Measurements from ENCODE around the gene CDCA8.

CDCA8 gene

GRCh38 chr1:37714689-37715088 lies 22.4 kb downstream of the CDCA8 start:
- DNase-seq (ENCODE audit: low spot score): no peak
- Mint-ChIP-seq H3K4me3 (no peak overlapping the region), H3K4me1 (ENCODE audit: low read depth) (no peaks in the 10 kb centered on the region), H3K27me3 (ENCODE audit: low read depth) (no peaks in the 10 kb centered on the region), H3K27ac (no peak overlapping the region), H3K36me3 (ENCODE audit: low read depth) (peaks cover 8% of the 10 kb centered on the region), H3K9me3 (no peaks in the 10 kb centered on the region)

GRCh38 chr1:37716321-37716720 lies 24.0 kb downstream of the CDCA8 start:
- no peaks in the 10 kb centered on the region for H3K4me1 Mint-ChIP-seq (ENCODE audit: low read depth)
- H3K36me3 Mint-ChIP-seq (ENCODE audit: low read depth): peaks cover 4% of the 10 kb centered on the region
- no peaks in the 10 kb centered on the region for H3K9me3 Mint-ChIP-seq
- H3K4me3 Mint-ChIP-seq: no peak overlapping the region
- H3K27ac Mint-ChIP-seq: no peak overlapping the region
- no peaks in the 10 kb centered on the region for H3K27me3 Mint-ChIP-seq (ENCODE audit: low read depth)
- DNase-seq (ENCODE audit: low spot score): no peak

DNA sequence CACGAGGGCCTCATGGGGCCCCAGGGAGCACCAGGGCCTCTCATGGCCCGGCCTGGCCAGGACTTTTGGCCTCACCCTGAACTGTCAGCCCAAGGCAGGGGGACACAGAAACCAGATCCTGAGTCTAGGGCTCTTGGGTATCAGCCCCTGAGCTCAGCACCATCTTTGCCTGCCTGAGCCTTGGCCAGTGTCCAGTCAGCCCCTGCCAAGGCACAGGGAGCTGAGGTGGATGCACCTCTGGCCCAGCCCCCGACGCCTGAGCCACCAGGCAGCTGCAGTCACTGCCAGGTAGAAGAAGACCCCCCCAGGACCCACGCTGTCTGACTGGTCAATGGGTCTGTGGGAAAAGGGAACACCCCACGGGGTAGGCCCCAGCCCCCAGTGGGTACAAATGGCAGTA lies 25.3 kb downstream of the CDCA8 start:
- no peaks in the 10 kb centered on the region for H3K27me3 Mint-ChIP-seq (ENCODE audit: low read depth)
- H3K27ac Mint-ChIP-seq: no peak overlapping the region
- H3K4me1 Mint-ChIP-seq (ENCODE audit: low read depth): no peaks in the 10 kb centered on the region
- H3K4me3 Mint-ChIP-seq: no peak overlapping the region
- DNase-seq (ENCODE audit: low spot score): no peak
- H3K36me3 Mint-ChIP-seq (ENCODE audit: low read depth): no peaks in the 10 kb centered on the region
- no peaks in the 10 kb centered on the region for H3K9me3 Mint-ChIP-seq

DNA sequence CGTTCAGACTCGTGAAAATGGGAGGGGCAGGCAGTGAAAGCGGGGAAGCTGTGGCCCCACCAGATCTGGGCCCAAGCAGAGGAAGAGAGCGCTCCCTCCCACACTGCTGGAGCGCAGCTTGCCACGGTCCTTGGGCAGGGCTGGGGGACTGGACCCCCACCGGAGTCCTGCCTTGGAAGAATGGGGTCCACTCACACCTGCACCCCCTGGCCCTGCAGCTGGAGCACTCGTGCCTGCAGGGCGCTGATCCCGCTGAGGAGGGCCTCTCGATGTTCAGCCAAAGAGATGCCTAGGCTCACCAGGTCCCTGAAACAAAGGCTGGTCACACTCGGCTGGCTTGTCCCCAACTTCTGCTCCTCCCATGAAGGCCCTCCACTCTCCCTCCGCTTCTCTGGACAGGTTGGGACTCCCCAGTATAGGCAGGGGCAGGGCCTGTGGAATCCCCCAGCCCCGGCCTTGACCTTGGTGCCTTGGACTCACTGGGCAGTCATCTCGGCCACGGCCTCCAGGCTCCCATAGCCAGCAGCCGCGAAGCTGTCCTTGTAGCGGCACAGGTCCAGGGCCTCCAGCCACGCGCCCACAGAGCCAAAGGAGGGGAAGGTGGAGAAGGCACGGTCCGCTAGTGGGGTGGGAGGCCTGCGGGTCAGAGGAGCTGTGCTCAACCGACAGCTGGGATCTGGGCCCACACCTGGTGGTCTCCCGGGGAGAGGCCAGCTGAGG lies 26.0 kb downstream of the CDCA8 start:
- no peaks in the 10 kb centered on the region for H3K36me3 Mint-ChIP-seq (ENCODE audit: low read depth)
- H3K4me3 Mint-ChIP-seq: no peak overlapping the region
- no peak overlapping the region for H3K27ac Mint-ChIP-seq
- H3K27me3 Mint-ChIP-seq (ENCODE audit: low read depth): no peaks in the 10 kb centered on the region
- H3K4me1 Mint-ChIP-seq (ENCODE audit: low read depth): no peaks in the 10 kb centered on the region
- DNase-seq (ENCODE audit: low spot score): no peak
- no peaks in the 10 kb centered on the region for H3K9me3 Mint-ChIP-seq

DNA sequence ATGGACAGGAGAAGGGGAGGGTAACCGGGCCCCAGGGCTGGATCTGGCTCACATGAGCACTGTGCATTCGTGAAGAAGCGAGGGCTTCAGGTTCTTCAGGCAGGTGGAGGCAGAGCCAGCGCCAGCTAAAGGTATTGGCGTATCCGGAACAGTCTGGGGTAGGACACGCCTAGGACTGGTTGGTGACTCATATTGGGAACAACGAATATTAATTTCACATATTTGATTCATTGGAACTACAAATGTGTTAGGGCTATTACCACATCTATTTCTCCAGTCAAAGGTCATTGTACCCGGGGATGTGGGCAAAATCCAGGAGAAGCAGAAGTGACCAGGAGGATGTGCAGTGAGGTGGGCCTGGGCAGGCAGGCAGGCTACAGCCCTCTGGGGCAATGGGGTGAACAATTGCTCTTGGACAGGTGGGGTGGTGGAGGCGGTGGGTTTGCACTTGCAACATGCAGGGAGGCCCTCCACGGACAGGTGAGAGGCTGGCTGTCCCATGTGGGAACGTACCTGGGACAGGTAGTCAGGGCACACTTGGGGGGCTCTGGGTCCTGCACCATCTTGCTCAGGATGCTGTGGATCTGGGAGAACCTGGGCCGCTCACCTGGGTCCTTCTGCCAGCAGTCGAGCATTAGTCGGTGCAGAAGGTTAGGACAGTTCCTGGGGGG lies 26.7 kb downstream of the CDCA8 start:
- peaks cover 2% of the 10 kb centered on the region for H3K27me3 Mint-ChIP-seq (ENCODE audit: low read depth)
- no peaks in the 10 kb centered on the region for H3K9me3 Mint-ChIP-seq
- no peaks in the 10 kb centered on the region for H3K36me3 Mint-ChIP-seq (ENCODE audit: low read depth)
- no peak overlapping the region for H3K27ac Mint-ChIP-seq
- H3K4me3 Mint-ChIP-seq: no peak overlapping the region
- no peaks in the 10 kb centered on the region for H3K4me1 Mint-ChIP-seq (ENCODE audit: low read depth)
- no peak for DNase-seq (ENCODE audit: low spot score)

- Mint-ChIP-seq H3K27me3 (ENCODE audit: low read depth) (peaks cover 3% of the 10 kb centered on the region), H3K4me1 (ENCODE audit: low read depth) (no peaks in the 10 kb centered on the region), H3K36me3 (ENCODE audit: low read depth) (no peaks in the 10 kb centered on the region), H3K4me3 (no peak overlapping the region), H3K27ac (no peak overlapping the region), H3K9me3 (no peaks in the 10 kb centered on the region)
- no peak for DNase-seq (ENCODE audit: low spot score)
Measured at GRCh38 chr1:37719572-37720195, 27.4 kb downstream of the CDCA8 start.

DNA sequence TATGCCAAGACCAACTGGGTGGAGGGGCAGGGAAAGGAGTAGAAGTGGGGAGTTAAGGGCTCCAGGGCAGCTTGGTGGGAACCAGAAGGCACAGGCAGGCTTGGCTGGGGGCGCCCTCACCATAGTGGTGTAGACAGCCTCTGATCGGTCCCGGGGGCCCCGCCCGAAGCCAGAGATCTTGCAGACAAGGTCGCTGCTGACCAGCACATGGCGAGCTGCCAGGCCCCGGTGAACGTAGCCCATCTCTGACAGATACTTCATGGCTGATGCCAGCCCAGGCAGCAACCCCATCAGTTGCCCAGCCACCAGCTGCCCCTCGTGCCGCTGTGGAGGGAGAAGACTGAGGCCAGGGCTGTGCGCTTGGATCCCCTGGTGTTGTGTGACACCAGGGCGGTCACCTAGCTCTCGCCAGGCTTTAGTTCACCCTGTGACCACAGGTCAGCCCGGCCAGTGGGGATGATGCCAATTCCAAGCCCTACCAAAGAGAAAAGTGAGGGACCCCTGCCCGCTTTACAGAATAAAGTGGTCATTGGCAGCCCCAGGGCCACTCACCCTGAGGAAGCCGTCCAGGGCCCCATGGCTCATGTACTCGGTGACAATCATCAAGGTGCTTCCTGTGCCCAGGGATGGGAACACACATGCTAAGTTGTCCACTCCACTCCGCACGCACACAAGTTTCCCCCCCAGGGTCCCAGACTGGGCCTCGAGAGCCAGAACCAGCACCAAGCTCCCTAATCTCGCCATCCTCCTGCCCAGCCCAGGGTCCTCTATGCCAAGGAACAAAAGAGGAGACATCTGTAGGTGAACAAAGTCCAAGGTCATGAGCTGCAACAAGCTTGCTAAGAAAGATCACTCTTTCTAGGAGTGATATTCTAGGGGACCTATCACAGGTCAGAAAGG lies 28.2 kb downstream of the CDCA8 start:
- no peak overlapping the region for H3K4me3 Mint-ChIP-seq
- DNase-seq (ENCODE audit: low spot score): no peak
- H3K36me3 Mint-ChIP-seq (ENCODE audit: low read depth): no peaks in the 10 kb centered on the region
- H3K4me1 Mint-ChIP-seq (ENCODE audit: low read depth): no peaks in the 10 kb centered on the region
- H3K9me3 Mint-ChIP-seq: no peaks in the 10 kb centered on the region
- no peak overlapping the region for H3K27ac Mint-ChIP-seq
- peaks cover 4% of the 10 kb centered on the region for H3K27me3 Mint-ChIP-seq (ENCODE audit: low read depth)

DNA sequence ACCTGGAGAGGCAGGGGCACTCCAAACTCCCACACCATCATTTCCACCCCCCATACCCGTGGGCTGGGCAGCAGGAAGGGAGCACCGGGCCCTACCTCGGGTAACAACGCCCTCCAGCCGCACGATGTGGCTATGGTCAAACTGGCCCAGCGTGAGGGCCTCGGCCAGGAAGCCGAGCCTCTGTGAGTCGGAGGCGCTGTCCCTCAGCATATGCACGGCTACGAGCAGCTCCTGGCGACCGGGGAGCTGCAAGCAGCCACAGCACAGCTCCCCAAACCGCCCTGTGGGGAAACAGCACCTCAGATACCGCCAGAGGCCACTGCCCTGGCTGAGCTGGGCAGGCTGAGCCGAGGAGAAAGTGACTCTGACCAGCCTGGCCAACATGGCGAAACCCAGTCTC lies 29.2 kb downstream of the CDCA8 start:
- Mint-ChIP-seq H3K9me3 (no peaks in the 10 kb centered on the region), H3K4me3 (no peak overlapping the region), H3K36me3 (ENCODE audit: low read depth) (no peaks in the 10 kb centered on the region), H3K27ac (no peak overlapping the region), H3K27me3 (ENCODE audit: low read depth) (peaks cover 6% of the 10 kb centered on the region), H3K4me1 (ENCODE audit: low read depth) (no peaks in the 10 kb centered on the region)
- no peak for DNase-seq (ENCODE audit: low spot score)

DNA sequence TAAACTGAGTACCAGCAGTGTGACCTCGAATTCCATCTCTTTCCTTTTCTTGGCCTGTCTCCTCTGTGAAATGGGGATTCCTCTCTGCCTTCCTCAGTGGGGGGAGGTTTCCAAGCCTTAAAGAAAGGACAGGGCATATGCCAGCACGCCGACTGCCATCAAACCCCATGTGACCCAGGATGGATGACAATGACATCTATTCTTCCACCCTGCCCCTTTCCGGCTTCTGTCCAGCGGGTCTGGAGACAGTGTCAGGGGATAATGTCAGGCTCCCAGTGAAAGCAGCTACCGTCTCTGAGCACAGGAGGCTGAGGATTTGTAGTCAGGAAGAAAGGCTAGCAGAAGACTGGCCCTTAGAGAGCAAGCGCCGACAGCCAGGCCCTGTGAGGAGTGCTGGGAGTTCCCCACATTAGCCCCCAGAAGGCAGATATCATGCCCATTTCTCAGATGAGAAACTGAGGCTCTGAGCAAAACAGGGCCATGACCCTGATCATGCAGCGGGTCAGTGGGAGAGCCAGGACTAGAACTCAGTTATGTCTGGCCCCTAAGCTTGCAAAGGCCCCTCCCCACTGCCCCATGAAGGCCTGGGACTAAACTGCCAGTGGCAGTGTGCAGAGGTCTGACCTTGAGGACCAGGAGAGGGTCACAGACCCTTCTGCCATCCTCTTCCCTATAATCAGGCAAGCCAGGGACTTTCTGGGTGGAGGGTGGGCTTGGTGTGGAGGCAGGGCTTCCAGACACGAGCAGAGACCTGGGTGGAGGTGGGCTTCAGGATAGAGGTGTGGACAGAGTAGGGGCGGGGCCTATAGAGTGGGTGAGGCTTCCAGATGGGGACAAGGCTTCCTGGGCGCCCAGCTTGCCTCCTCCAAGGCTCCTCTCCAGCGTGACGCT lies 30.1 kb downstream of the CDCA8 start:
- Mint-ChIP-seq H3K4me3 (no peak overlapping the region), H3K9me3 (no peaks in the 10 kb centered on the region), H3K27me3 (ENCODE audit: low read depth) (peaks cover 6% of the 10 kb centered on the region), H3K36me3 (ENCODE audit: low read depth) (no peaks in the 10 kb centered on the region), H3K4me1 (ENCODE audit: low read depth) (no peaks in the 10 kb centered on the region), H3K27ac (no peak overlapping the region)
- no peak for DNase-seq (ENCODE audit: low spot score)

DNA sequence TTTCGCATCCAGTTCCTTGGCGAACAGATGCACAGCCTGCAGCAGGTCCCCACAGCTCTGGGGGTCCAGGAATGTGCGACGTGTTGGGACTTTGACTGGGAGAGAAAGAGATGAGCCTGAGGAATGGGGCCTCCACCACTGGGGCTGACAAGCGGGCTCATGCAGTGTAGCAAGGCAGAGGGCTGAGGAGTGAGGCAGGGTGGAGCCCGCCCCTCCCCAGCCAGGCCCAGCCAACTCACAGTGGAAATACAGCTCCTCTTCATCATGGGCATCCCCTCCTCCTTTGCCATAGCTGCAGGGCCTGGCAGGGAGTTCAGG lies 30.7 kb downstream of the CDCA8 start:
- no peak overlapping the region for H3K4me3 Mint-ChIP-seq

DNA sequence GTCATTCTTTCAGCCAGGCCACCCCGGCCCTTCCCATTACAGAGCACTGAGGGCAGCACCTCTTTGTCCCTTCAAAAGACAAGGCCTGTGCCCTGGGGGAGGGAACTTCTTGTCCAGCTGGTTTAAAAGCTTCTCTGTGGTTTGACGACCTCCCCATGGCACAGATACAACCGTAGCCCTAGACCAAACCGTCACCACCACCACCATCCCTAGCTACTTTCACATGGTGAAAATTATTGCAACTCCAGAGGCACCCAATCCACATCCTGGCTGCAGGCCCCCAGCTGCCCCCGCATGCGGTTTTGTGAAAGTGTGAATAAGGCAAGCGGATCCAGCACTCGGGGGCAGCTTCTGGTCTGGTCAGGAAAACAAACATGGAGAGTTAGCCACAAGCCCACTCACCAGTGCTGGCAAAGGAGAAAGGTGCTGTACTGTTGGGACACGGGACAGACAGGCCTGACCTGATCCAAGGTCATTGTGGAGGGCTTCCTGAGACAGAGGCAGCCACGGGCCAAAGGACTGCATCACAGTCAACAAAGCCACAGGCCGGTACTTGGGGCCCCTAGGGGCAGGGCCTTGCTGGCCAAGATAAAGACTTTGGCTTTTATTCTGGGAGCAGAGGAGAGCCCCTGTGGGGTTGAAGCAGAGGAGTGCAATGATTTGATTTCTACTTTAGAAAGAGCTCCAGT lies 31.2 kb downstream of the CDCA8 start:
- no peak overlapping the region for H3K4me3 Mint-ChIP-seq
- no peaks in the 10 kb centered on the region for H3K9me3 Mint-ChIP-seq
- peaks cover 10% of the 10 kb centered on the region for H3K27me3 Mint-ChIP-seq (ENCODE audit: low read depth)
- no peak overlapping the region for H3K27ac Mint-ChIP-seq
- H3K4me1 Mint-ChIP-seq (ENCODE audit: low read depth): no peaks in the 10 kb centered on the region
- no peaks in the 10 kb centered on the region for H3K36me3 Mint-ChIP-seq (ENCODE audit: low read depth)
- DNase-seq (ENCODE audit: low spot score): no peak

More for the DNA sequence above, 30.7 kb downstream of the CDCA8 start:
- peaks cover 6% of the 10 kb centered on the region for H3K27me3 Mint-ChIP-seq (ENCODE audit: low read depth)
- DNase-seq (ENCODE audit: low spot score): no peak
- no peaks in the 10 kb centered on the region for H3K36me3 Mint-ChIP-seq (ENCODE audit: low read depth)
- H3K27ac Mint-ChIP-seq: no peak overlapping the region
- H3K9me3 Mint-ChIP-seq: no peaks in the 10 kb centered on the region
- no peaks in the 10 kb centered on the region for H3K4me1 Mint-ChIP-seq (ENCODE audit: low read depth)

DNA sequence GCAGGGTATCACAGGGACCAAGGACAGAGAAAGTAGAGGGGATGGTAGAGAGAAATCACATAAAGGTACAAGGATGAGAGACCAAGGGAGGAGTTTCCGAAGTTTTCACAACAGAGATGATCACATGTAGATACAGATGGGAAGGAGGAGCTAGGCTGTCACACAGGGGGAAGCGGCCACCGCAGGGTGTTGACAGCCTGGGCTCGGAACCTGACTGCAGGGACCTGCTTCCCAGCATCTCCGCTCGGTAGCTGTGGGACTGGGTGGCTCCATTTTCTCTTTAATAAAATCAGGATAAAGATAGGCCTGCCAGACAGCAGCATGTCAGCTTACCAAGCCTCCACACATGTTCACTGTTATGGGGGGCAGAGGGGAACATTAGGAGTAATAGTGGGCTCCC lies 32.3 kb downstream of the CDCA8 start:
- no peak overlapping the region for H3K4me3 Mint-ChIP-seq
- H3K27ac Mint-ChIP-seq: no peak overlapping the region
- no peaks in the 10 kb centered on the region for H3K36me3 Mint-ChIP-seq (ENCODE audit: low read depth)
- H3K27me3 Mint-ChIP-seq (ENCODE audit: low read depth): peaks cover 13% of the 10 kb centered on the region
- no peaks in the 10 kb centered on the region for H3K4me1 Mint-ChIP-seq (ENCODE audit: low read depth)
- H3K9me3 Mint-ChIP-seq: no peaks in the 10 kb centered on the region
- DNase-seq (ENCODE audit: low spot score): no peak

Measured in T-helper 2 cell treated with Interferon-gamma antibody and Interleukin-4, amounts not matched to agents 5 μg/mL and 100 μg/mL, for 36 hours (primary cell).